GM12878 (cell line): Measurements from ENCODE around the gene MMP24. TPM values are rescaled to one million over a fixed set of nuclear protein-coding genes. Genes with fewer than 3 reads are reported as not detected.

Experiments
- BCL11A ChIP-seq: IDR thresholded peaks from 2 replicates; pipeline ENCODE4 v1.6.1; 2011; ENCODE audit warnings: low read depth, low read length
- CBFB ChIP-seq: IDR thresholded peaks from 2 replicates; pipeline ENCODE4 v1.6.1; 2016; ENCODE audit warnings: antibody characterized with exemption, low read depth
- IRF5 ChIP-seq: fragments of 450-650 bp; IDR thresholded peaks from 2 replicates; pipeline ENCODE4 v1.6.1; 2017; ENCODE audit warnings: borderline replicate concordance
- NR2C2 ChIP-seq: IDR thresholded peaks from 2 replicates; pipeline ENCODE4 v1.6.1; 2011; ENCODE audit warnings: borderline replicate concordance, low read depth; ENCODE audit not compliant: control insufficient read depth, insufficient read length
- PAX5 ChIP-seq: IDR thresholded peaks from 2 replicates; pipeline ENCODE4 v1.6.1; 2011; ENCODE audit warnings: low read depth, low read length, borderline replicate concordance
- PBX3 ChIP-seq: IDR thresholded peaks from 2 replicates; pipeline ENCODE4 v1.6.1; 2011; ENCODE audit warnings: mild to moderate bottlenecking, low read depth, low read length, moderate library complexity; ENCODE audit not compliant: insufficient replicate concordance
- POU2F2 ChIP-seq: IDR thresholded peaks from 3 replicates; pipeline ENCODE4 v1.6.1; 2011; ENCODE audit warnings: low read depth, mild to moderate bottlenecking, low read length, borderline replicate concordance
- RB1 ChIP-seq: fragments of 450-650 bp; formaldehyde crosslinking; IDR thresholded peaks from 2 replicates; pipeline ENCODE4 v1.6.1; 2017; ENCODE audit warnings: mild to moderate bottlenecking, borderline replicate concordance
- SKIL ChIP-seq: fragments of 450-650 bp; IDR thresholded peaks from 2 replicates; pipeline ENCODE4 v1.6.1; 2017; ENCODE audit warnings: mild to moderate bottlenecking, low read depth, inconsistent platforms; ENCODE audit not compliant: poor library complexity, severe bottlenecking
- SMAD5 ChIP-seq: IDR thresholded peaks from 2 replicates; pipeline ENCODE4 v1.6.1; 2016; ENCODE audit warnings: antibody characterized with exemption, low read depth
- polyA plus RNA-seq, 11 experiments: library from polyadenylated mRNA; depleted of rRNA in 4 of 11; unstranded in 6 of 11; stranded (reverse) in 5 of 11; fragments of >200 nt; fragmentation: Nextera tagmentation in 4 of 11; fragmentation: Illumina TruSeq in 1 of 11; extraction: Ambion mirVana in 4 of 11; extraction: Trizol in 1 of 11; gene quantifications; 1 replicate in 1 of 11; 2 replicates in 10 of 11; pipeline versions ENCODE4 v1.2.1 to v1.2.3, GENCODE V29; 2011 to 2016; ENCODE audit warnings: inconsistent platforms in 2 of 11, missing spikeins in 2 of 11, low read depth in 1 of 11
- total RNA-seq, 4 experiments: library from RNA; depleted of rRNA in 3 of 4; stranded (reverse); fragments of >200 nt in 3 of 4; fragmentation: Illumina TruSeq in 1 of 4; extraction: Trizol in 1 of 4; gene quantifications; 2 replicates each; pipeline versions ENCODE4 v1.2.1 to v1.2.3, GENCODE V29; 2013 to 2021

MMP24 gene
- total and polyA plus RNA-seq, 10 of the 15 experiments (the other 5 are each of a cell fraction or from before 2014, with no cell fraction given): 0.01 to 0.11 (median 0.04) TPM; not detected in 5

- TF ChIP-seq PBX3 (no peak), BCL11A (no peak), PAX5 (no peak), NR2C2 (no peak), SMAD5 (no peak), CBFB (no peak), IRF5 (no peak), SKIL (no peak), RB1 (no peak), POU2F2 (no peak)
Observed at GRCh38 chr20:35294293-35294685, 67.8 kb downstream of the MMP24 start (continued).
